ENCODE results near the gene TCTN3. TPM values are rescaled to one million over a fixed set of nuclear protein-coding genes. Genes with fewer than 3 reads are reported as not detected.
"Not testable (repeated sequence)": the region's sequence is repeated elsewhere in the genome, so short reads cannot be mapped to it uniquely, and the experiment has no call there.

TCTN3 gene
- total RNA-seq, 2 donors from 2014 or later: 27.7 to 44.9 TPM

GRCh38 chr10:95720745-95721144 lies 27.0 kb upstream of the TCTN3 start:
- H3K27me3 ChIP-seq (replicated peaks; ENCODE audit: insufficient read depth); H3K36me3 ChIP-seq; intact Hi-C loops (cut with DNase I); H3K27ac ChIP-seq; H3K4me3 ChIP-seq; H3K9me3 ChIP-seq; H3K4me1 ChIP-seq (replicated peaks): not testable (repeated sequence)
- TF ChIP-seq POLR2AphosphoS5 (IDR thresholded peaks at IDR 0.05): peak; percentile 24
- WGBS: 56% methylated on average over 7 of the region's 7 CpGs
- DNase-seq (ENCODE audit: low spot score): peak; percentile 31

- Histone ChIP-seq H3K36me3 (no peaks in the 10 kb centered on the region), H3K4me3 (no peak overlapping the region), H3K4me1 (replicated peaks) (no peaks in the 10 kb centered on the region), H3K27me3 (replicated peaks; ENCODE audit: insufficient read depth) (no peaks in the 10 kb centered on the region), H3K9me3 (no peaks in the 10 kb centered on the region), H3K27ac (no peak overlapping the region)
- intact Hi-C loops (cut with DNase I): no loop called here
- no peak for DNase-seq (ENCODE audit: low spot score)
- 36% methylated on average over 2 of the region's 2 CpGs for WGBS
- no peak for TF ChIP-seq POLR2AphosphoS5 (IDR thresholded peaks at IDR 0.05)
- TF ChIP-seq POLR2A (IDR thresholded peaks at IDR 0.05): no peak
- no peak for TF ChIP-seq CTCF (IDR thresholded peaks at IDR 0.05)
Measured at GRCh38 chr10:95716866-95717265, 23.1 kb upstream of the TCTN3 start.

GRCh38 chr10:95716466-95716865 lies 22.7 kb upstream of the TCTN3 start:
- WGBS: 81% methylated on average over 3 of the region's 3 CpGs
- DNase-seq (ENCODE audit: low spot score): no peak

GRCh38 chr10:95711492-95711891 lies 17.8 kb upstream of the TCTN3 start:
- Histone ChIP-seq H3K27me3 (replicated peaks; ENCODE audit: insufficient read depth) (no peaks in the 10 kb centered on the region), H3K27ac (no peak overlapping the region), H3K9me3 (no peaks in the 10 kb centered on the region), H3K36me3 (no peaks in the 10 kb centered on the region), H3K4me1 (replicated peaks) (no peaks in the 10 kb centered on the region), H3K4me3 (no peak overlapping the region)
- no peak for DNase-seq (ENCODE audit: low spot score)
- intact Hi-C loops (cut with DNase I): no loop called here
- no peak for TF ChIP-seq POLR2A (IDR thresholded peaks at IDR 0.05)
- TF ChIP-seq POLR2AphosphoS5 (IDR thresholded peaks at IDR 0.05): no peak
- no peak for TF ChIP-seq CTCF (IDR thresholded peaks at IDR 0.05)
- 79% methylated on average over 4 of the region's 4 CpGs for WGBS

More at GRCh38 chr10:95716466-95716865, 22.7 kb upstream of the TCTN3 start:
- H3K9me3 ChIP-seq: no peaks in the 10 kb centered on the region
- H3K27me3 ChIP-seq (replicated peaks; ENCODE audit: insufficient read depth): no peaks in the 10 kb centered on the region
- no peak for TF ChIP-seq POLR2A (IDR thresholded peaks at IDR 0.05)
- no peak for TF ChIP-seq CTCF (IDR thresholded peaks at IDR 0.05)
- no peak for TF ChIP-seq POLR2AphosphoS5 (IDR thresholded peaks at IDR 0.05)
- H3K27ac ChIP-seq: no peak overlapping the region
- intact Hi-C loops (cut with DNase I): no loop called here
- H3K4me3 ChIP-seq: no peak overlapping the region
- no peaks in the 10 kb centered on the region for H3K36me3 ChIP-seq
- no peaks in the 10 kb centered on the region for H3K4me1 ChIP-seq (replicated peaks)

- 98% methylated on average over 5 of the region's 7 CpGs for WGBS
- DNase-seq (ENCODE audit: low spot score): no peak
- TF ChIP-seq POLR2AphosphoS5 (IDR thresholded peaks at IDR 0.05) (no peak), POLR2A (IDR thresholded peaks at IDR 0.05) (no peak), CTCF (IDR thresholded peaks at IDR 0.05) (no peak)
- no peak overlapping the region for H3K4me3 ChIP-seq
- H3K27me3 ChIP-seq (replicated peaks; ENCODE audit: insufficient read depth): no peaks in the 10 kb centered on the region
- intact Hi-C loops (cut with DNase I): no loop called here
- H3K4me1 ChIP-seq (replicated peaks): no peaks in the 10 kb centered on the region
- no peaks in the 10 kb centered on the region for H3K9me3 ChIP-seq
- H3K36me3 ChIP-seq: no peaks in the 10 kb centered on the region
- no peak overlapping the region for H3K27ac ChIP-seq
Measured at GRCh38 chr10:95706990-95707389, 13.3 kb upstream of the TCTN3 start.

Data from prostate gland (tissue), 2 donors.